Endometrial microvascular endothelial cells (primary cell): ENCODE data around the gene BEND5. TPM values are rescaled to one million over a fixed set of nuclear protein-coding genes. Genes with fewer than 3 reads are reported as not detected.

Experiments used
- in situ Hi-C: cut with HindIII; loops from 2 replicates; pipeline ENCODE4 v1.10.0; 2017; ENCODE audit warnings: low sequenced_read_pairs, low pct_unique_long_range_greater_than_20kb; ENCODE audit errors: inconsistent ontology term
- total RNA-seq: library from RNA; depleted of rRNA; stranded (reverse); fragments of >200 nt; gene quantifications from one replicate; pipeline ENCODE4 v1.2.3, GENCODE V29; 2015; ENCODE audit errors: inconsistent ontology term

Gene BEND5
- total RNA-seq, 1 donor from 2014 or later = not detected

DNA sequence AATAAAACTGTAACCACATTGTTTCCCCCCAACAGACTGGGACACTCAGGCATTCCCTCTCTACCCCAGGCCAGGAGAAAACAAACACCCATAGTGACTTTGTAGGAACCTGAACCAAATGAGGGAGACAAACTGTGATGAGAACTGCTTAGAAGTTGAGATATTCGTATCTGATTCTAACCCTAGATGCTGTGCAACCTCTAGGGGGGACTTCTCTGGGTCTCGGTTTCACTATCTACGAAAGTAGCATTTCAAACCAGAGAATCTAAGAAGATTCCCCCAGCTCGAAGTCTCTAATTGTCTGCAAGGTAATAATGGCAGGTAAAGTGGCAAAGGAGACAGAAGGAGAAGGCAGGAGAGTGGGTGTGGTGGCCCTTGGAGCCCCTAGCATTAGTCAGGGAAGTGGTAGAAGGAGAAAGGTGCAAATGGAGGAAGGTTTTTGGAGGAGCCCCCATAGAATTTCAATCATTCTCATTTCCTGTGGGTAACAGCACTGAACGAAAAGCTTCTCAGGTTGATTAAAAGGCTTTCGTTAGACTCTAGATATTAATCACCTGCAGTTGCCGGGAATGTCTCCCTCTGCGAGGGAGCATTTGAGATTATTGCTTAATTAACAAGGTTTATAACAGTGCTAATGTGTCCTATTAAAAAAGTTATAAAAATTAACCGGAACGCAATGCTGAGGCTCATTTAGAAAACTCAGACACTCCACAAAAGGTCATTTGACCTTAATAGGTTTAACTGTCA is 46.4 kb downstream of the BEND5 start:
- in situ Hi-C loops = no loop called here

DNA sequence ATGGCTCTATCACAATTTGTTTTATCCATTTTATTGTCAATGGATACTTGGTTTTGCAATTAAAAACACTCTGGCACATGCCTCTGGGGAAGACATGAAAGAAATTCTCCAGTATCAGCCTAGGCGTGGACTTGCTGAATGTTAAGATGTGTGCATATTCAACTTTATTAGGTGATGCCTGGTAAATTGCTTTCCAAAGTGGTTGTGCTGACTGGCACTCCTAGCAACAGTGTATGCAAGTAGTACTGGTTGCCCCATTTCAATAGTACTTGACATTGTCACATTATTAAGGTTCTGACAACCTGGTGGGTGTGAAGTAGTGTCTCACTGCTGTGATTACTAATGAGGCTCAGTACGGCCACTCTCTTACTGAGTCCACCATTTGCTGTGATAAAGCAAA is 48.1 kb downstream of the BEND5 start:
- in situ Hi-C loops = no loop called here

DNA sequence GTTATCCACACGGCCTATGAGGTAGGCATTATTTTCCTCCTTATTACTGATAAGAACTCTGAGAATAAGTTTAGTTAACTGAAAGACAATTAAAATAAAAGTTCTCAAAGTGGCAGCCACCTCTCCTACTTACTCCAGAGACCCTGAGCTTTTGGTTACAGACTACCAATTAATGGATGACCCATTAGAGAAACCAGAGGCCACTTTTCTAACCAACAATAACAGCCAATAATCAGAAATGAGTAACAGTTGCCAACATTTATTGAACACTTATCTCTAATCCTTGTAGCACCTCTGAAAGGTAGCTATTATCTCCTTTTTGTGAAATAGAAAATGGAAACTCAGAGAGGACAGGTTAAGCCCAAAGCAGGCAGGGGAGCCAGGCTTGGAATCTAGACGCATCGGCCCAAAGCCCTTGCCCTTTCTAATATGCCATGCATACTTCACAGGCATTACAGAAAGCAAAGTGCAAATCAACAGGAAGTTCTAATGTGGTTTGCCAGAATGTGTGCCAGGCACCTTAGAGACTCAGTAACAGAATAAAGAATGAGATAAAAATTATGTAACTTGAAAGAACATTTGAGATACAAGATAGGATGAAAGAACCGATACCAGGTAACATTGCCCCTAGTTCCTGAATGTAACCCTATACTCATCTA is 50.0 kb downstream of the BEND5 start:
- in situ Hi-C loops = no loop called here

GRCh38 chr1:48726139-48726538 is 50.6 kb downstream of the BEND5 start:
- in situ Hi-C loops = no loop called here

DNA sequence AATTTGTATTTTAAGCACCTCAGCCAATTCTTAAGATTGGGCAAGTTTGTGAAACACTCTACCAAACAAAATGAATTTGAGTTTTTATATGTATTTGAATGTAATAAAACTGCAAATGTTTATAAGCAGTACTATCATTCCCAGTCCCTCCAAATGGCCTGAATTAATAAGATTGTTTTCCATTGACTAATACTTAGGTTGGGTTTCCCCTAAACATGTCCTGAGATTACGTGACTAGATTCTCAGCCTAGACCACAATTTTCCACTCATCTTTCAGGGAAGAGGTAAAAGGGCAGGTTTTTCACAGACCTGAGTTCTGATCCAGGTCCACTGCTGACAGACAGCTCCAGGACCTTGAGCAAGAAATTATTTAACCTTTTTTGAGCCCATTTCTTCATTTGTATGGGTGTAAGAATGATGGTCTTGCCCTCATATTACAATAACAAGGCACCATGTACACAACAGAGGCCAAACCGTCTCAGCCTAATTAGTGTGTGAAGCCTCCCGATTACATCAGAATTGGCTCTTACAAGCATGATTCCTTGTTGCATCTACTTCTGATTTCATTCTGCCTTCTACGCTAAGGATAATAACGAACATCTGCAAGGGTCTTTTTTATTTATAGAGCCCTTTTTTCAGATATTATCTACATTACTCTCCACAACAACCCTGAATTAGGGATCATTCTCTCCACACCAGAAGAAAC is 51.2 kb downstream of the BEND5 start:
- in situ Hi-C loops = no loop called here

DNA sequence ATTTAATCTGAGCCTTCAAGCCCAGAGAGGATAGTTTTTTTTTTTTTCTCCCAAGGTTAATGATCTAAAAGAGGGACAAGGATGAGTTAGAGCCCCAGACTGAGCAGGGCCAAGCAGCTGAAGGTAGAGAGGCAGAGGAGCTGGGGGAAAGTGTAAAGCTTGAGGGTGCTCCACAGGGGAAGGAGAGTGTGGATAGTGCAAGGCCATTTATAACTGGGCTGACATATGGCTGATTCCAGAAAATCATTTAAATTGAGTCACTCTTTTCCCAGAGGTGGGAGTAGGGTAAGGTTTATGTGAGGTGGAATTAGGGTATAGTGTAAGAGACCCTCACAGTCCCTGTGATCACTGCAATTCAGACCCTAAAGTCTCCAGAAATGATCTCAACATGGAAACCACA is 55.8 kb downstream of the BEND5 start:
- in situ Hi-C loops = no loop called here

GRCh38 chr1:48718705-48719104 is 58.0 kb downstream of the BEND5 start:
- in situ Hi-C loops = no loop called here

DNA sequence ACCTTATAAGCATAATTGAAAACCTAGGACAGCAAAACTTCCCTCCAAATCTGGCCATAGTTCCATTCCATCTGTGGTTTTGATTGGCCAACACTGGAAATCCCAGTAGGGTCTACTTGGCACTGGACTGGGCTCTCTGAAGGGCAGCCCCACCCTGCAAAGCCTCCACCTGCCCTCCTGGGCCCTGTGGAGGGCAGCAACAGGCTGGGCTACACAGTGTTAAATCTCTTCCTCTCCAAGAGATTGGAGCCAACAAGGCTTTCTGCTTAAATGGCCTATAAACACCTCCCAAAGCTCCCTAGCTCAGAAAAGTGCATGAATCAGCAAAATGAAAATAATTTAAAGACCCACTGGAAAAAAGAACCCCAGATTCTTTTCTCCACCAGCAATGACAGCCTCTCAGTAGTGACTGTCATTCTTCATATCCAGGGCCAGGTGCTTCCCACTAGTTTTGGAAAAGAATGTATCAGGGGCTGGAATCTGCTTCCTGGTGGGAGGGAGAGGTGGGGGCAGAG is 58.5 kb downstream of the BEND5 start:
- in situ Hi-C loops = no loop called here

GRCh38 chr1:48717082-48717481 is 59.6 kb downstream of the BEND5 start:
- in situ Hi-C loops = no loop called here

DNA sequence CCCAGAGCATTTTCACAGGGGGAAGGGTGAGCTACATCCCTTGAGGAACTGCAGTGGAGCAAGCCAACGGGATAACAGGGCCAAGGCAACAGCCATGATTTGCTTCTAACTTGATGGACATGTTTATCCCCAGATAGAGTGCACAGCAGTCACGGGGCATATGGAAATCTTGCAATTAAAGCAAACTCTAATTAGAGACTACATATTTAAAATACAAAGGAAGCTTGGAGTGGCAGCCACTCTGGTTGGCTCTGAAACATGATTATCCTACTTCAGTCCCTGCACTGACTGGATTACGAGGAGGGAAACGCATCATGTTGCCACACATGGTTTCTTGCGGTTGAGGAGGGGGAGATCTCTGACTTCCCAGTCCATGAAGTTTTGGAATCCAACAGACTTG is 60.8 kb downstream of the BEND5 start:
- in situ Hi-C loops = no loop called here

GRCh38 chr1:48710915-48711314 is 65.8 kb downstream of the BEND5 start:
- in situ Hi-C loops = no loop called here

- in situ Hi-C loops = no loop called here
These were observed 66.4 kb downstream of the BEND5 start for GRCh38 chr1:48710318-48710717.

DNA sequence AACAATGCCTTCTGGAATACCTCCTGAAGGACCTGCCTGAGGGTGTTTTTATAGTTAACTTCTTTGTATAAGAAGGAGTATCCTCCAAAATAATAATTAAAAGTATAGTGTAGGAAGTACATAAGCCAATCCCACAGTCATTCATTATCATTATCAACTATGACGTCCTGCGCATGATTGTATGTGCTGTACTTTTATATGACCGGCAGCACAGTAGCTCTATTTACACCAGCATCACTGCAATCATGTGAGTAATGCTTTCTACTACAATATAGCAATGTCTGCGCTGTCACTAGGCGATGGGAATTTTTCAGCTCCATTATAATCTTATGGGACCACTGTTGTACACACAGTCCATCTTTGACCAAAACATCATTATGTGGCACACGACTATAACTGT is 72.0 kb downstream of the BEND5 start:
- in situ Hi-C loops = no loop called here

DNA sequence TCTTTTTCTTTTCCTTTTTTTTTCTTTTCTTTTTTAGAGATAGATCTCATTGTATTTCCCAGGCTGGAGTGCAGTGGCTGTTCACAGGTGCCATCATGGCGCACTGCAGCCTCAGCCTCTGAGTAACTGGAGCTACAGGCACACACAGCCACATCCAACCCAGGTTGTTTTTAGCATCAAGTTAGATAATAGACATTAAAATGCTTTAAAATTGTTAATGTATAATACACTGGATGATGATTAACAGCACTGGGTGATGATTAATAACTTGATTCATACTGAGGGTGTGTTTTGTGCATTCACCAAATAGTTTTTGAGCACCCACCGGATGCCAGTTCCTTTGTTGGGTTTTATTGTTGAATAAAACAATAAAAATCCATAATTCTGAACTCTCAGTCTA is 75.2 kb downstream of the BEND5 start:
- in situ Hi-C loops = no loop called here

DNA sequence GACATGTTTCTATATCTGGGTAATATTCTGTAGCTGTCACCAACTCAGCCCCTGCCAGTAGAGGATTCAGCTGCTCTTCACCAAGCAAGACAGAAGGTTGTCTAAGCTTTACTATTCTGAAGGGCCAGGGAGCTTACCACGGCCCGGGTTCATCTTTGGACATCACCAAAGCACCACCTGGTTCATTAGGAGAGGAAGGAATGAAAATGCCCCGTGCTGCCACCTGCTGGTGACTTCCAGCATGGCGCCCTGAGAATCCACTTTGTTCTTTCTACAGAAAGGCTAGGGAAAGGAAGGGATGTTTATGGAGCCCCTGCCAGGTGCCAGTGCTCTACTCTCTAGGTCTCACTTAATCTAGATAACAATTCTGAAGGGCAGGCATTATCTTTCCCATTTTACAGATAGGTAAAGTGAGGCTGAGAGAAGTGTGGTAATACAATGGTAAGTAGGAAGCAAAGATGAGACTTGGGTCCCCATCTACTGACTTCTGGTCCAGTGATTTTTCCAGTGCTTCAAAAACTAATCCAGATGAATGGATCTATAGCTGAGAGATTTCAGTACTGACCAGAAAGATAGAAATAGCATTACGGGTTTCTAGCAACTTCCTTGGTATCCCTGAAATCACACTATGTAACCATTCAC is 79.5 kb downstream of the BEND5 start:
- in situ Hi-C loops = no loop called here

- in situ Hi-C loops = no loop called here
These were observed 81.5 kb downstream of the BEND5 start for GRCh38 chr1:48695161-48695560.

GRCh38 chr1:48693674-48694320 is 82.9 kb downstream of the BEND5 start:
- in situ Hi-C loops = no loop called here

- in situ Hi-C loops = no loop called here
These were observed 83.5 kb downstream of the BEND5 start for GRCh38 chr1:48693180-48693579.

- in situ Hi-C loops = no loop called here
These were observed 84.5 kb downstream of the BEND5 start for GRCh38 chr1:48692235-48692634.
